NCI-H774 (cell line): ENCODE measurements around the gene COX10.
"Not testable (repeated sequence)": the region's sequence is repeated elsewhere in the genome, so short reads cannot be mapped to it uniquely, and the experiment has no call there.

Experiments used
- DNase-seq: peaks from one replicate; lab custom pipeline; 2025; lab: John Stamatoyannopoulos, UW

Gene COX10

DNA sequence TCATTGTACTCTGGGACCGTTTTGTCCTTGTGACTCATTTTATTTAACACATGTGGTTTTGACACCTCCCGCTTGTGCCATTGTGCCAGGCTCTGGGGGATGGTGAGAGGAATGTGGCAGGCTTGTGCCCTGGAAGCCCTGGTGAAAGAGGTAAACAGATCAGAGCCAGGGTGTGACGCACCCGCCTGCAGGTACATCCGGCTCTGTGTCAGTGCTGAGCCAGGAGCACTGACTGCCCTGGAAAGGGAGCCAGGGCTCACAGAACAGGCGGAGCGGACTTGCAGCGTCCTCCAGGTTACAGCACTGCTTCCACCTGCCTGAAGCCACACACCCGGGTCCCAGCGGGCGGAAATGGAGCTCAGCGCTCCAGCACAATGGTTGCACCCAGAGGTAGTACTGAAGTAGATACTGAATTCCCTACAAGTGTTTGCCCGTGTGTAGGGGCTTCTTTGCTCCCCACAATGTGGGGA, 136.7 kb downstream of the COX10 start:
- peak; percentile 32 for DNase-seq

DNA sequence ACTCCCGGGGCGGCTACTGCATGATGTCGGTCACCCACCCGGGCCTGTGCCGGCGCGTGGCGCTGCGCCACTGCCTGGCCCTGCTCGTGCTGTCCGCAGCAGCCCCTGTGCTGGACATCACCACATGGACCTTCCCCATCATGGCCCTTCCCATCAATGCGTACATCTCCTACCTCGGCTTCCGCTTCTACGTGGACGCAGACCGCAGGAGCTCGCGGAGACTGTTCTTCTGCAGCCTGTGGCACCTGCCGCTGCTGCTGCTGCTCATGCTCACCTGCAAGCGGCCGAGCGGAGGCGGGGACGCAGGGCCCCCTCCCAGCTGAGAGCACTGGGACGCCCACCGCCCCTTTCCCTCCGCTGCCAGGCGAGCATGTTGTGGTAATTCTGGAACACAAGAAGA, 137.6 kb downstream of the COX10 start:
- no peak for DNase-seq

DNA sequence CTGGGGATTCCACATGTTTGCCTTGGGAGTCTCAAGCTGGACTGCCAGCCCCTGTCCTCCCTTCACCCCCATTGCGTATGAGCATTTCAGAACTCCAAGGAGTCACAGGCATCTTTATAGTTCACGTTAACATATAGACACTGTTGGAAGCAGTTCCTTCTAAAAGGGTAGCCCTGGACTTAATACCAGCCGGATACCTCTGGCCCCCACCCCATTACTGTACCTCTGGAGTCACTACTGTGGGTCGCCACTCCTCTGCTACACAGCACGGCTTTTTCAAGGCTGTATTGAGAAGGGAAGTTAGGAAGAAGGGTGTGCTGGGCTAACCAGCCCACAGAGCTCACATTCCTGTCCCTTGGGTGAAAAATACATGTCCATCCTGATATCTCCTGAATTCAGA, 138.5 kb downstream of the COX10 start:
- DNase-seq: no peak

DNA sequence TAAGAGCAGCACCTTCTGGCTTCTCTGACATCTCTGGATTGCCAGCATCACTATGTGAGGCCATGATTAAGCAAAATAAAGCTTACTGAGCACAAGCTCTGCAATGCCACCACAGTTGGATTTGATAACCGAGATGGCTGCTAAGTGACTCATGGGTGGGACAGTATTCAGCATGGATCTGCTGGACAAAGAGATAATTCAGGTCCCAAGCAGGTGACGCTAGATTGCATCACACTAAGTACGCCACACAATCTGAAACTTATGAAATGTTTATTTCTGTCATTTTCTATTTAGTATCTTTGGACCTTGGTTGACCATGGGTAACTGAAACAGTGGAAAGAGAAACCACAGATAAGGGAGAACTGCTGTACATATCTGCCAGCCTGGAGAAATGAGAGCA, 139.9 kb downstream of the COX10 start:
- DNase-seq: no peak

DNA sequence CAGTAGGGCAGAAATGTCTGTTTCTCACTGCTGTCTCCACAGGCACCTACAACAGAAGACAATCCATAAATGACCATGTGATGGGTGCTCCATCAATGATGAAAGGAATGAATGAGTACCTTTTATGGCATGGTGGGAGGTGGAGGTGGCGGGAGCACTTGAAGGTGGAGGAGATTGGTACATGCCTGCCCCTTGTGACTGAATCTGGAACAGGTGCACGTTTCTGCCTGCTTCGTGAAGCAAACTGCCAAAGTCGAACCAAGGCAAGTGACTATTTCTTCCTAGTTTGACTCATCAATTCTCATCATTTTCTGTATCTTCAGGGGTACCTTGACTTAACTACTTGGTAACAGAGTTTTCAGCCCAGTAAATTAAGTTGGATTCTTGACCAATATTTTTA, 141.9 kb downstream of the COX10 start:
- no peak for DNase-seq

DNA sequence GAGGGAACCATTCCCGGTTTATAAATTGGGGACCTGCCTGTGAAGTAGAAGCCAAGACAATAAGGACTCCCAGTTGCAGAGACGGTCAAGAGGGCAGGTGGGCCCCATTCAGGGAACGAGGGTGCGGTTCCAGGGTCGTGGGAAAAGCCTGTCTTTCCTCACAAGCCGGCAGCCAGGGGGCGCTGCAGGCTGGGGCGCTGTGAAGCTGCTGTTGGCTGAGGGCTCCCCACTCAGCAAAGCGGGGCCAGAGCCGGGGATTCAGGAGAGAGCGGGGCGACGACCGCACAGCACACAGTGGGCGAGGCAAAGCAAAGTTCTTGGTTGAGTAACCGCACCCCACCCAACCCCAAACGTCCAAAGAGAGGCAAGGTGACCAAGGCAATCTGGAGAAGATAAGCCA, 142.5 kb downstream of the COX10 start:
- DNase-seq: no peak

DNA sequence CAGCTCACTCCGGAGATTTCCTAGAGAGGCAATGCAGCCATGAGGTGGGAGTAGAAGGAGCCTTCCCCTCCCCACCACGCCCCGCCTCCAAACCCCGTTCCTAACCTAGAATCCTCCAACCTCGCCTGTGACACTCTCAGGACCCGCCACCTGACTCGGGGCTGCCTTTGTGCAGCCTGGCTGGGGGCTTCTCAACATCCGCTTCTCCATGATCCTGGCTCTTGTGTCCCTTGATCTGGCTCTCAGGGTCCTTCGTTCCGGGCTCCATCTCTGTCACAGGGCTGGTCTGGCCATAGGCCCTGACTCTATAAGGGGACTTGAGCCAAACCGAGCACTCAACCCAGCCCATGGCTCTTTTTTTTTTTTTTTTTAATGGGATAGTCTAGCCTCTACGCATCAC, 143.1 kb downstream of the COX10 start:
- DNase-seq: no peak

DNA sequence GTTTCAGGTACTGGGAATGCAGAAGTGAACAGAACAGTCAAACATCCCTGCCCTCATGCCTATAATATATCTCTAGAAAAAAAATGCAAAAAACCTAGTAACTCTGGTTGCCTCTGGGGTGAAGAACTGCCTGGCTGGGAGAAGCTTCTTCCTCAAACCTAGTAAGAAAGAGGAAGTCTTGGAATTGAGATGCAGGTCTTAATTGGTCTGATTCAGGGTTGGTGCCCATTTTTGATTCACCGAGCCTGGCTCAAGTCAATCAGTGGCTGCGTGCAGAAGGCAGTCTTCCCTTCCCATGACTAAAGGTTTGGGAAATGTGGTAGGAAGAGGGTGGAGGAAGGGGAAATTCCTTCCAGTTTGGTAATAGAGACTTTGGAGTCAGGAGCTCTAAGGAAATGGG, 145.0 kb downstream of the COX10 start:
- no peak for DNase-seq

DNA sequence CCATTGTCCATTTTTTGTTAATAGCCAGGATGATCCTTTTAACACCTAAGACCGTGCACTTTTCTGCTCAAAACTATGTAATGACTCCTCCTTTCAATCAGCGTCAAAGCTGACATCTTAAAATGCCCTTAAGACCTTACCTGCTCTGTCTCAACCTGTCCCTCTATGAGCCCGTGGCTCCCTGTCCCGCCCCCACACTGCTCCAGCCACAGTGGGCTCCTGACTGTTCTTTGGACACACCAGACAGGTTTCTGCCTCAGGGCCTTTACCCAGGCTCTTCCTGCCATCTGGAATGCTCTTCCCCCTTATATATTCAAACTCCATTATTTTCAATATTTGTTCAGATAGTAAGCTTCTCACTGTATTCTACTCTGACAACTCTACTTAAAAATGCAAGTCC, 153.3 kb downstream of the COX10 start:
- DNase-seq: no peak

DNA sequence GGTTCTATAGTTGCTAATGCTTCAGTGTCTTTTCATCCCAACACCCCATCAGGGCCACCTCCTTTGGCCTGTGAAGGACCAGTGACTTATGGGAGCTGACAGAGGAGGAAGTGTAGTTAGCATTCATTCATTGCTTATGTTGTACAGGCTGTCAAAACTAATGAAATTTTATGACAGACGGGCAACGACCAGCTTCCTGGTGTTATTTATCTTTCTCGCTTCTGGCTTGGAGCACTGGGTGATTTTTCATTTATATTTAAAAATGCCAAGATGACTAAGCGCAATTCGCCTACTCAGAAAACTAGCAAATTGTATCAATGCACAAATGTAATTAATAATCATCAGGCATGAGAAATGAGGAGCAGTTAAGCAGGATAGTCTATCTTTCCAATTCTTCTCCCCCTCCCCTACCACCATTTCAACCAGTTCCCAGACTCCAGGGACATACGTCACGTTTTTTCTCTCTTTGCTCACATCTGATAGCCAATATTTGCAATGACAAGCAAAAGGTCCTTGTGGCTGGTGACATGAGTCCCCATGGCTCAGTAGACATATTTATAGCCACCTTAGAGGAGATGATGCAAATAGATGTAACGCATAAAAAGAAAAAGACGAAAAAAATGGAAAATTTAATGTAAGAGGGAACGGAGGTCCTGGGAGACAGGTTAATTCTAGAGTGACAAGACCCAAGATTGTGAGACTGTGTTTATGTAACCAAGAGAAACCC, 156.1 kb downstream of the COX10 start:
- no peak for DNase-seq

DNA sequence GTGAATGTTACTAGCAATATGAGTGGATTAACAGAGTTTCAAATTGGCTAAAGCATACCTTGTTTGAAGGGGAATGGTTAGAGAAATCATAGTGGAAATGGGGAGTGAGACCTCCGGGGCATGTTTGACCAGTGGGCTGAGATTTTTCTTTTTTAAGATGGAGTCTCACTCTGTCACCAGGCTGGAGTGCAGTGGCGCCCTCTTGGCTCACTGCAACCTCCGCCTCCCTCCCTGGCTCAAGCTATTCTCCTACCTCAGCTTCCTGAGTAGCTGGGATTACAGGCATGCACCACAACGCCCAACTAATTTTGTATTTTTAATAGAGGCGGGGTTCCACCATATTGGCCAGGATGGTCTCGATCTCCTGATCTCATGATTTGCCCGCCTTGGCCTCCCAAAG, 157.7 kb downstream of the COX10 start:
- no peak for DNase-seq

DNA sequence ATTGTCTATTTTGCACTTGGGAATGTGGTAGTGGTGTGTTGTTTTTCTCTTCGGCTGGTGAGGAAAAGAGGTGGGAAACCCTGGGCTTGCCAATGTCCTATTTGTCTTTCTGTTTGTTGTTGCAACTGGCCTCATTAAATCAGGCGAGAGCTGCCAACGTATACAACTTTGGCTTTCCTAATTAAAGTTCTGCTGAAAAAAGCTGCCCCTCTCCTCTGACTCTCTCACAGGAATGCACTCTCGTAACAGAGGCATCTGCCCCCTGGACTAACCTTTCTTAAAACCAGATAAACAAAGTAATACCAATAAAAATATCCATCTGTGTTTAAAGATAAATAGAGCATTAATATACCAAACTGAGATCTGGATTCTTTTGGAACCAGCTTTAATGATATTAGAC, 159.6 kb downstream of the COX10 start:
- no peak for DNase-seq

DNA sequence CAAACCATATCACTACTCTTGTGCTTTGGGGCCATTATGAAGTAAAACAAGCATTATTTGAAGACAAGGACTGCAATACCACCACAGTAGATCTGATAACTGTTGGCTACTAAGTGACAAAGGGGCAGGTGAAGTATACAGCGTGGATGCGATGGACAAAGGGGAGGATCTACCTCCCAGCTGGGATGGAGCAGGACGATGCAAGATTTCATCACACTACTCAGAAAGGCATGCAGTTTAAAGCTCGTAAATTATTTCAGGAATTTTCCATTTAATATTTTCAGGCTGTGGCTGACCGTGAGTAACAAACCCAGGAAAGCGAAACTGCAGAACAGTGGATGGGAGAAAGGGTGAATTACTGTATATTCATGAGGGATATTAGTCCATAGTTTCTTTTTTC, 161.9 kb downstream of the COX10 start:
- DNase-seq: not testable (repeated sequence)

DNA sequence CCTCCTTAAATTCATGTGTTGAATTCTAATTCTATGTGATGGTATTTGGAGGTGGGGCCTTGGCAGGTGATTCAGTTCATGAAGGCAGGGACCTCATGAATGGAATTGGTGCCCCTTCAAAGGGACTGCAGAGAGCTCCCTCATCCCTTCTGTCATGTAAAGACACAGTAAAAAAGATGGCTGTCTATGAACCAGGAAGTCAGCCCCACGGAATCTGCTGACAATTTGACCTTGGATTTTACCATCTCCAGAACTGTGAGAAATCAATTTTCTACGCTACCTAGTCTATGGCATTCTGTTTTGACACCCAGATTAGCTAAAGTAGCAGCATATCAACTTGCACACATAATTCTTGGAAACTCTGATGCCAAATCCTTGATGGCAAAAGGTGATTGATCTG, 165.7 kb downstream of the COX10 start:
- DNase-seq: not testable (repeated sequence)

DNA sequence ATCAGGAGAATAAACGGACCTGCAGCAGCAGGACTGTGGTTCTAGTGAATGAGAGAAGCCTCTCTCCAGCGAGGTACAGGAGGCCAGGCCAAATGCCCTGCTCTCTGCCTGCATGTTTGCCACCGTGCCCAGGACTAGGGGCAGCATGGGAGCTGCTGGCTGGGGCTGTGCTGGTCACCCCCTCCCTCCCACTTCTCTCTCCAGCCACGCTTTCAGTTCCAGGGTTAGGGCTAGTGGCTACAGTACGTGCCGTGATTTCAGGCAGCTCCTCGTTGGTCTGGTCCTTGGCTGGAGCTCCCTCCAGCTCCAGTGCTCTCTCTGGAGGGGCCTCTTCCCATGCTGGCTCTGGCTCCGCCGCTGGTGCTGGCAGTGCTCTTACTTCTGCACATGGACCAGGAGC, 166.7 kb downstream of the COX10 start:
- not testable (repeated sequence) for DNase-seq

DNA sequence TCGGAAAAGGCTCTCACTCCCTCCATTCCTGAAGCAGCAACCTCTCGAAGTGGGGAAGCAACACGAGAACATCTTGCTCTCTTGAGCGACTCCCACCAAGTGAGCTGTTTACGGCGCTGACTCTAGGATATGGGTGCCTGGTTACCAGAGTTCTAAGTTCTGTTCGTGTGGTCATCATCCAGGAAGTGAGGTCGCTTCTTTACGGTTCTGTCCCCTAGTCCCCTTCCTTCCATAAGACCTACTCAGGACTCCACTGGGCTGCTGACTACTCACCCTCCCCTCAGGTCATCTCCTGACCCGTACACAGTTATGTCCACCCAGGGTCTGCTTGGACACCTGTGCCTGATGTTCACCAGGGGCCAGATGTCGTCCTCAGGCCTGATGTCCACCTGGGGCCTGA, 167.5 kb downstream of the COX10 start, which contains the start of gene CDRT15:
Gene CDRT15 (minus strand): TSS at position 101 of the 400 bp plus-strand sequence. CDS start 29 bp downstream, at position 72.
- not testable (repeated sequence) for DNase-seq

DNA sequence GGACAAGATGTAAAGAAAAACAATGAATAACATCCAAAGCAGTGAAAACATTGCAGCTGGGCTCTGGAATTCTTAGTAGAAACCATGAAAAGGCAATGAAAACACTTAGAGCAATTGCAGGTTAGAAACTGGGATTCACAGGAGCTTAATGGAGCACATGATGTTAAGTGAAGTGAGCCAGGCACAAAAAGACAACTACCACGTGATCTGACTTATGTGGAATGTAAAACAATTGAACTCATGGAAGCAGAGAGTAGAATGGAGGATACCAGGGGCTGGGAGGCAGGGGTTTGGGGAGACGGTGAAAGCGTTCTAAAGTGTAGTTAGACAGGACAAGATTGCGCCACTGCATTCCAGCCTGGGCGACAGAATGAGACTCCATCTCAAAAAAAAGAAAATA, 170.0 kb downstream of the COX10 start:
- DNase-seq: not testable (repeated sequence)

DNA sequence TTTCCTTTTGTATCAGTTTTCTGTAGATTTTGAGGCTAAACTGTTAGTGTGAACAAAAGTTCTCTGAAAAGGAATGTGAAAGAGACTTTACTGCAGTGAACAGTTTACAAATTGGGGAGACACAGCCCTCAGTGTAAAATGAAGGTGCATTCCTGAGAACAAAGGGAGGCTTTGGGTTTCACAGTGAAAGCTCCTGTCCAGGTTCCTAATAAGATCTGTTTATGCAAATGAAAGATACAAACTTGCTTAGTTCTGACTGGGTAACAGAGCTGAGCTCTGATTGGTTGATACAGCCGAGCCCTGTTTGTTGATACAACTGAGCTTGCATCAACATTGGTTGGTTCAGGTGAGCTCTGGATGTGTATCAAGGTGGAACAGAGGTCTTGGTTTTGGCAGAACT, 175.7 kb downstream of the COX10 start:
- DNase-seq: no peak

DNA sequence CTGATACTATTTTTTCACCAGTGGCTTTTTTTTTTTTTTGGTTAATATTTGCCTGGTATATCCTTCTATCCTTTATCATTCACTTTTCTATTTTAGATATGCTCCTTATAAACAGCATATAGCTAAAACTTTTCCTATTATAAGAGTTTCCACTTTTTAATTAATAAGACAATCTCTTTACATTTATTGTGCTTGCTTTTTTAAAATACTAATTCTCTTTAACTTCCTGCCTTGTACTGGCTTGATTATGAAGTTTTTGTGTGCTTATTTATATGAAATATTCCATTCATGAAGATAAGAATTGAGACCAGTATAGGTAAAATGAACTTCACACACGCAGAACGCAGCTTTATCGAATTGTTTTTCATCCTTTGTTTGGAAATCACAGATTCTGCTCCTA, 176.3 kb downstream of the COX10 start:
- DNase-seq: no peak
